Measurements from ENCODE around the gene DSCAML1.

DSCAML1 gene

DNA sequence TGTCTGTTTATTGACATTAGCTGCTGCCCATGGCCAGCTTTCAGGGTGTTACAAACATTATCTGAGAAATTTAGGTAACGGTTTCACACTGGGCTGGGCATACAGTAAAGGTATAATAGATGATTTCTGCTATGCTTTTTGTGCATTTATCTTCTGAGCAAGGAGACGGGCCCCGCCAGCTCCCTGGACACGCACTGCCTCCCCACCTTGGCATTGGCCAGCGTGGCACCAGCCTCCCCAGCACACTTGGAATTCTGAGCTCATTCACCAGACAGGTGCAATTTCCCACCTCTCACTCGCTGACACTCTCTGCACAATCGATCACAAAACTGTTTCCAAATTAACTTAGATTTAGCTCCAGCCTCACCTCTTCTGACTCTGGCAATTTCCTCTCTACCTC, 246.6 kb downstream of the DSCAML1 start:
- no peak overlapping the region for H3K4me3 Mint-ChIP-seq
- no peaks in the 10 kb centered on the region for H3K4me1 Mint-ChIP-seq (ENCODE audit: low read depth)
- H3K36me3 Mint-ChIP-seq (ENCODE audit: low read depth): no peaks in the 10 kb centered on the region
- no peak overlapping the region for H3K27ac Mint-ChIP-seq
- no peaks in the 10 kb centered on the region for H3K27me3 Mint-ChIP-seq (ENCODE audit: low read depth)
- H3K9me3 Mint-ChIP-seq: no peaks in the 10 kb centered on the region

GRCh38 chr11:117549417-117549816, 247.6 kb downstream of the DSCAML1 start:
- H3K36me3 Mint-ChIP-seq (ENCODE audit: low read depth): no peaks in the 10 kb centered on the region
- H3K27ac Mint-ChIP-seq: no peak overlapping the region
- H3K27me3 Mint-ChIP-seq (ENCODE audit: low read depth): no peaks in the 10 kb centered on the region
- no peaks in the 10 kb centered on the region for H3K4me1 Mint-ChIP-seq (ENCODE audit: low read depth)
- H3K9me3 Mint-ChIP-seq: no peaks in the 10 kb centered on the region
- H3K4me3 Mint-ChIP-seq: no peak overlapping the region

DNA sequence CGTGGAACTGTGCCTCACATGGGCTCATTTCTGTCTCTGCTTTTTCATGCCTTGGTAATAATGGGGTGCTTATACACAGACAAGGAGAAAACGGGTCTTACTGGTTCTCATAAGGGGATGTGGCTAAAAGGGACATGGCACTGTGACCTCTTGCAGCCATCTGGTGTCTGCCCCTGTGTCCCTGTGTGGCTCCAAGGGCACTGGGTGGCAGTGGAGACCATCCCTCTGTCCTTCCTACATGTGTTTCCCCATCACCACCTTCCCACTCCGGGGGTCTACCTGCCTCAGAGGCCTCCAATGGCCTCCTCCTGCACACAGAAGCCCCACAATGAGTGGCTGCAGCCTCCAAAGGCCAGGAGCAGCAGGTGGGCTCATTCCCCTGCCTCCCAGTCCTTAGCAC, 248.1 kb downstream of the DSCAML1 start:
- no peaks in the 10 kb centered on the region for H3K9me3 Mint-ChIP-seq
- H3K36me3 Mint-ChIP-seq (ENCODE audit: low read depth): no peaks in the 10 kb centered on the region
- no peaks in the 10 kb centered on the region for H3K27me3 Mint-ChIP-seq (ENCODE audit: low read depth)
- H3K27ac Mint-ChIP-seq: no peak overlapping the region
- H3K4me1 Mint-ChIP-seq (ENCODE audit: low read depth): no peaks in the 10 kb centered on the region
- H3K4me3 Mint-ChIP-seq: no peak overlapping the region

DNA sequence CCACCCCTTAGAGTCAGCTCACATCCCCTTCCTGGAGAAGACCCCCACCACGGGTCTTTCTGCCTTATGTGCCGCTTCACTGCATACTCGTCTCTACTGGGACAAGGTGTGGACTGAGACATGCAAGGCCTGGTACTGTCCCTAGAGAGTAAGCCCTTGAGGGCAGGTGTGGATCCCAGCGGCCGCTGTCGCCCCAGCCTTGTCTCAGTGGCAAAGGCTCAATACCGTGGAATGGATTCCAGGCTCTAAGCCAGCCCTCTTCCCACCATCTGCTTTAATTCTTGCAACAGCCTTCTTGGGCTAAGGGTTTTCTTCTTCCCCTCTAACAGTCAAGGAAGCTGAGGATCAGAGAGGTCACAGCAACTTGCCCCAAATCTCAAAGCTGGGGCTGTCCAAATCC, 249.1 kb downstream of the DSCAML1 start:
- Mint-ChIP-seq H3K9me3 (no peaks in the 10 kb centered on the region), H3K4me1 (ENCODE audit: low read depth) (no peaks in the 10 kb centered on the region), H3K27ac (no peak overlapping the region), H3K27me3 (ENCODE audit: low read depth) (no peaks in the 10 kb centered on the region), H3K4me3 (no peak overlapping the region), H3K36me3 (ENCODE audit: low read depth) (no peaks in the 10 kb centered on the region)

DNA sequence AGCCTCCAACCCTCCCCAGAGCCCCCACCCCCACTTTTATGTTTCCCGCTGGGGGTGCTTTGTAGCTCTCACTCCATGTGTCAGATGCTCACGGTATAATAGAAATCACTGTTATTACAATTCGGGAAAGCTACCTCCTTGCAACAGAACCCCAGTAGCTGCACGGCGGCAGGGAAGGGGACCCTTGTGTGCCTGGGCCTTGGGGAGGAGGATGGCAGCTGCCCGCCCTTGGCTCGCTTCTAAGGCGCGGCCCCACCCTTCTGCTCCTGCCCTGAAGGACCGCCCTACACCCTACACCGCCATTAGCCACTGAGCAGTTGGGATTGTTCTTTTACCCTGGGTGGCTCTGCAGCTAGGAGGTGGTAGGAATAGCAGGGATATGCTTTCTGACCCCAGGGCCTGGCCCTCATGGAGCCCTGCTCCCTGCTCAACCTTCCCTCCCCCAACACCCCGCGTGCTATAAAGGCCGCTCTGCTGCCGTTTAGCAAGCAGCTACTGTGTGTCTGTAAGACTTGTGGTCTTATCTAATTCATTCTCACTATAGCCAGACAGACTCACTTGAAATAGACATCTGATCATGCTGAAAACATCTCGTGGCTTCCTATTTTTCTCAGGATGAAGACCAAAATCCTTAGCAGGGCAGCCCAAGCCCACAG, 249.7 kb downstream of the DSCAML1 start:
- Mint-ChIP-seq H3K27ac (no peak overlapping the region), H3K9me3 (no peaks in the 10 kb centered on the region), H3K4me3 (no peak overlapping the region), H3K36me3 (ENCODE audit: low read depth) (no peaks in the 10 kb centered on the region), H3K27me3 (ENCODE audit: low read depth) (no peaks in the 10 kb centered on the region), H3K4me1 (ENCODE audit: low read depth) (no peaks in the 10 kb centered on the region)

- Mint-ChIP-seq H3K36me3 (ENCODE audit: low read depth) (no peaks in the 10 kb centered on the region), H3K27ac (no peak overlapping the region), H3K27me3 (ENCODE audit: low read depth) (no peaks in the 10 kb centered on the region), H3K4me1 (ENCODE audit: low read depth) (no peaks in the 10 kb centered on the region), H3K4me3 (no peak overlapping the region), H3K9me3 (no peaks in the 10 kb centered on the region)
Observed at GRCh38 chr11:117546431-117547194, 250.4 kb downstream of the DSCAML1 start.

DNA sequence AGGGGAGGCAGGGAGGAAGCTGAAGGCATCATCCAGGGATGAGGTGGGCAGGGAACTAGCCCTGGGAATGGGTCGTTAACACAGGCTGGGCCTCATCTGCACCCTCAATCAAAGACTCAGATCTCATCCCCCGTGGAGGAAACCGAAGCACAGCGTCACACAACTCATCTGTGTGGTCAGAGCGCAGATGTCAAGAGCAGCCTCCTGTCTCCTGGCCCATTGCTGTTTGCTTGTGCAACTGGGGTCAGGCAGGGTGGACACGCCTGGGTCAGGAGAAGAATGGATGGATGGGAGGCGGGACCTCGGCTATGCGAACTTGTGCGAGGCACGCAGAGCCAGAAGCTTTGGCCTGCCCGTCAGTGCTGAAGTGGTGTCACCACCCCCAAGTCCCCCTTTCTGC, 251.3 kb downstream of the DSCAML1 start:
- H3K36me3 Mint-ChIP-seq (ENCODE audit: low read depth): no peaks in the 10 kb centered on the region
- H3K27ac Mint-ChIP-seq: no peak overlapping the region
- no peak overlapping the region for H3K4me3 Mint-ChIP-seq
- no peaks in the 10 kb centered on the region for H3K27me3 Mint-ChIP-seq (ENCODE audit: low read depth)
- no peaks in the 10 kb centered on the region for H3K9me3 Mint-ChIP-seq
- no peaks in the 10 kb centered on the region for H3K4me1 Mint-ChIP-seq (ENCODE audit: low read depth)

DNA sequence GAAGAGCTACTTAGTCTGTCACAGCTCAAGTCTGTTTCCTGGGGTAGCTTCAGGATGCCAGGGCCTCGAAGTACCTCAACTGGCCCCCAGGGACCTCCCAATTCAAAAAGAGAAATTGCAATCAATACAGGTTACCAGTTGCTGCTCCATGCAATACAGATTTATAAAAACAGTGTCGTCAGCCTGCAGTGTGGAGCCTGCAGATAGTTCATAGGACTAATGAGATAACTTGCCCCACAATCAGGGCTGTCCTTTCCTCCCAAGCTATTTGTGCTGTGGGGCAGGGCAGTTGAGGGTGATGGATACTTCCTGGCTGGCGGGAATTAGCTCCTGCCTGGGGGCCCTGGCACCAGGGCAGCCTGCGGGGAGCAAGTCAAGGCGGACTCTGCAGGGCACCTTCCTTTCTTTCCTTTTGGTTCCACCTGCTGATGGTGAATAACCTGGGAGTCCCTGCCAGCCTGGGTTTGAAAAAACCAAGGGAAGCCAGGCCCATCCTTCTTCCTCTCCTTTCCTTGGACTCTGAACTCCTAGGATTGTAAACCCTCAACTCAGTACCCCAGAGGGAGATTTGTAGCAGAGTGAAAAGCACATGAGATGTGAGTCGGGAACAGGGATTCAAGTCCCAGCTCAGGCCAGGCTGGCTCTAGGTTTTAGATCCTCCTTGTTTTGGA, 252.8 kb downstream of the DSCAML1 start:
- no peak overlapping the region for H3K4me3 Mint-ChIP-seq
- H3K27ac Mint-ChIP-seq: no peak overlapping the region
- H3K36me3 Mint-ChIP-seq (ENCODE audit: low read depth): no peaks in the 10 kb centered on the region
- H3K9me3 Mint-ChIP-seq: no peaks in the 10 kb centered on the region
- H3K27me3 Mint-ChIP-seq (ENCODE audit: low read depth): no peaks in the 10 kb centered on the region
- H3K4me1 Mint-ChIP-seq (ENCODE audit: low read depth): no peaks in the 10 kb centered on the region

DNA sequence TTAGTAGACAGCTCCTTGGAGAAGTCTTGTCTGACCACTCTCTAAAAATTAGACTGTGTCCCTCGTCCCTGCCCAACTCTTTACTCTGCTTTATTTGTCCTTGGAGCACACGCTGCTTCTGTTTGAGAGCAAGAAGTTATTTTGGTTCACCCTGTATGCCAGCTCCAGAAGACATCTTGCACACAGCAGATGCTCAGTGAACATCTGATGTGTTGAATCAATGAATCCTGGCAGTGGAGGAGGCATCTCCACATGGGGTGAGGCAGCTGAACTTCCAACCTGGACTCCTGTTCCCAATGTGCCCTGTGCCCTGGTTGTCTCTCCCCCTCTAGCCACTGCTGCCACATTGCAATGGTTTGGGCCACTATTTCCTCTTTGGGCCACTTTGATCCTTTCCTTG, 255.8 kb downstream of the DSCAML1 start:
- H3K4me1 Mint-ChIP-seq (ENCODE audit: low read depth): no peaks in the 10 kb centered on the region
- no peak overlapping the region for H3K4me3 Mint-ChIP-seq
- no peaks in the 10 kb centered on the region for H3K27me3 Mint-ChIP-seq (ENCODE audit: low read depth)
- no peaks in the 10 kb centered on the region for H3K9me3 Mint-ChIP-seq
- H3K36me3 Mint-ChIP-seq (ENCODE audit: low read depth): no peaks in the 10 kb centered on the region
- no peak overlapping the region for H3K27ac Mint-ChIP-seq

DNA sequence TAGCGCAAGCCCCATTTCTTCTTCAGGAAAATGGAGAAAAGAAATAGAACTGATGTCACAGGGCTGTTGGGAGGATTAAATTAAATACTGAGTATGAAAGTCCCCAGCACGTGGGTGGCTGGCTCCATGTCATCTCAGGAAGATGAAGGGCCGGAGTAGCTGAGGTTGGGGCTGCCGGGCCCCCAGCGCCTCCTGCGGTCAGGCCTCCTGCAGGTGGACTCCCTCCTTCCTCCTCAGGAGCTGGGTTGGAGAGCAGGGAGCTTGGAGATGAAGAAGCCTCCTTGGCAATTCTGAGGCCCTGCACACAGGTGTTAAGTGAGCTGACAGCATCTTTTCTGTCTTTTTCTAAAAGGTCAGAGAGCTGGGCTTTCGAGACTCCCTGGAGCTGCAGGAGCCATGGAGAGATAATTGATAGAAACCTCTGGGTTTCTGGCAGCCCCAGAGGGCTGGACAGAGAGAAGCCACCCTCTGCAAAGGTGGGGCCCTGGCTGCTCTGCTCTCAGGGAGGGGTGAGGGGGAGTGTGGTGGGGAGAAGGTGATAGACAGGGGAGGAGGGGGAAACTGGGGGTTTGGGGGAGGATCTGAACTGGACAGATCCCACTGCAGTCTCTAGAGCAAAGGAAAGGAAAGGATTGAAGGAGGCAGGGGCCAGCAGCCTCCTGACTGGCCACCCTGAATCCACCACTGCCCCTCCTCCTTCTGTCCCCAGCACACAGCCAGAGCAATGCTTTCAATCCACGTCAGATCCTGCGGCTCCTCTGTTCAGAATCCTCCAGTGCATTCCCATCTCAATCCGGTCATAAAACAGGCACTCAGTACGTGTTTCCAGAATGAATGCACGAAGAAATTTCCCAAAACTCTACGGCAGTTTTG, 258.5 kb downstream of the DSCAML1 start:
- Mint-ChIP-seq H3K27ac (no peak overlapping the region), H3K9me3 (no peaks in the 10 kb centered on the region), H3K27me3 (ENCODE audit: low read depth) (no peaks in the 10 kb centered on the region), H3K36me3 (ENCODE audit: low read depth) (no peaks in the 10 kb centered on the region), H3K4me3 (no peak overlapping the region), H3K4me1 (ENCODE audit: low read depth) (no peaks in the 10 kb centered on the region)

DNA sequence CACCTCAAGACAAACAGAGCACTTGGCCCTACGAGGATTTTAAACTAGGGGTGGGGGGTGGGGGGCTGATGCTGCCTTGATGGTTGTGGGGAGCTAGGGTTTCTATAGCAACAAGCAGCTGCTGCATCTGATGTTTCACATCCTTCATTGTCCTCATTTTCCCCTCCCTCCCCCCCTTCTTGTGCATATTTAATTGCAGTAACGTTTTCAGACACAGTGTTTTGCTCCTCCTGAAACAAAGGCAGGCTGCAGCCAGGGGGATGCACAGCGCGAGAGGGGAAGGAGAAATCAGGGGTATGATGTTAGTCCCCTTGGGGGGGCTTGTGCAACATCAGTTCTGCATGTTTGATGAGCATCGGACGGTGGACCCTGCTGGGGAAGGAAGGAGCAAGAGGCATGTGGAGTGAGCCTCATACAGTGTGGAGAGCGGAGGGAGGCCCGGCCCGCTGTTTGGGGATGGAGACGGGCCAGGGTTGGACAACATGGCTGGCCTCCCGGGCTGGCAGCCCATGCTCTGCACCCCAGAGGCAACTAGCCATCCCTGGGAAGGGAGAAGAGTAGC, 261.1 kb downstream of the DSCAML1 start:
- Mint-ChIP-seq H3K4me3 (no peak overlapping the region), H3K36me3 (ENCODE audit: low read depth) (no peaks in the 10 kb centered on the region), H3K4me1 (ENCODE audit: low read depth) (no peaks in the 10 kb centered on the region), H3K9me3 (no peaks in the 10 kb centered on the region), H3K27ac (no peak overlapping the region), H3K27me3 (ENCODE audit: low read depth) (no peaks in the 10 kb centered on the region)

DNA sequence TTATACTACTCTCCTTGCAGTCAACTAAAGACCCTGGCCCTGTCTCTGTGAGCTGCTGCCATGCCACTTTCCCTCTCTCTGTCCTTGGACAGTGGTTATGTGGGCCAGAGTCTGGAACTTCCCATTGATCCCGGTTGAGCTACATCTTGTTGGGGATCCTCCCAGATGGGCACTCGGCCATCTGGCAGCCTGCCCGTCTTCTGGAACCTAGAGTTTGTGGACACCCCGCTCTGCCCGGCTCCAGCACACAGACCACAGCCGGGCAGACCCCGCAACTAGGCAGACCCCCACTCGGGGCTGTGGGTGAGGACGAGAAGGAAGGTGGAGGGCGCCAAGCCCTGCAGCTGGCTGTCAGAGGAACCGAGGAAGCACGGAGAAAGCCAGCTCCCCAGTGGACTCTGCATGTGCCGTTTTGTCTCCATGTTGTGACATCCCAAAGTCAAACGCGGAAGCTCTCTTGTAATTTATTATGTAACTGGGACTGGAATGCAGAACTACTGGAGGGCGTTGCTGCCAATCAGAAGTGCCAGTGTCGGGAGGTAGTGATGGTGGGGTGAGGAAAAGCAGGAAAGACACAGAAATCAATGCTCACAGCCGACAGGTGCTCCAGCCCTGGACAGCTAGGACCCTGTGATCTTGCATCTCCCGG, 261.7 kb downstream of the DSCAML1 start:
- Mint-ChIP-seq H3K4me3 (no peak overlapping the region), H3K36me3 (ENCODE audit: low read depth) (no peaks in the 10 kb centered on the region), H3K4me1 (ENCODE audit: low read depth) (no peaks in the 10 kb centered on the region), H3K9me3 (no peaks in the 10 kb centered on the region), H3K27ac (no peak overlapping the region), H3K27me3 (ENCODE audit: low read depth) (no peaks in the 10 kb centered on the region)

DNA sequence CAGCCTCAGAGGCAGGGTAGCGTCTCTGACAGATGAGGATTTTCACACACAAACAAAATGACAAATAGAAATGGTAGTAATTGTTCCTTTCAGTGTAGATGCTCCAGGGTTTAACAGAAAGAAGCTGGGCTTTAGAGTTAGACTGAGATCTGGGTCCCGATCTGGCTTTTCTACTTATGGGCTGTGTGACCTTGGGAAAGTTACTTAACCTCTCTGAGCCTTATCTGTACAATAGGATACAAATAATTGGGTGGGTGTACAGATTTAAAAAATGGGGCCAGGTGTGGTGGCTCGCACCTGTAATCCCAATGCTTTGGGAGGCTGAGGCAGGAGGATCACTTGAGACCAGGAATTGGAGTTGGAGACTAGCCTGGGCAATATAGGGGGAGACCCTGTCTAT, 264.4 kb downstream of the DSCAML1 start:
- Mint-ChIP-seq H3K4me3 (no peak overlapping the region), H3K4me1 (ENCODE audit: low read depth) (no peaks in the 10 kb centered on the region), H3K36me3 (ENCODE audit: low read depth) (no peaks in the 10 kb centered on the region), H3K27me3 (ENCODE audit: low read depth) (peaks cover 3% of the 10 kb centered on the region), H3K9me3 (no peaks in the 10 kb centered on the region), H3K27ac (no peak overlapping the region)

DNA sequence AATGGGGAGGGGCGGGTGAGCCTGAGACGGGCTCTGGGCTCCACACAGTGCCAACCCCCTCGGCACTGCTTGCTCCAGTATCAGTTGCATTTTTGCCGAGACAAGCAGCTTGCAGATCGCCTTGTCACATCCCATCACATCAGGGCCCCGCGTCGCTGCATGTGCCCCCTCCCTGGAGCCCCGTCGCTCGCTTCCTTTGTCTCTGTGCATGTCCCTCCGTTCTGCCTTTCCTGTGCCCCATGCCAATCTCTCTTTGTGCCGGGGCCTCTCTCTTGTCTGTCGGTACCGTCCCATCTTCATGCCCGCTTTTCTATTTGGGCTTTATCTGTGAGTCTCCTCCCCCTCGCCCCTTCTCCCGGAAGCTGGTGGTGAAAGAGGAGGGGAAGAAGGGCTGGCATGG, 267.2 kb downstream of the DSCAML1 start:
- Mint-ChIP-seq H3K4me1 (ENCODE audit: low read depth) (no peaks in the 10 kb centered on the region), H3K4me3 (no peak overlapping the region), H3K27ac (no peak overlapping the region), H3K9me3 (no peaks in the 10 kb centered on the region), H3K36me3 (ENCODE audit: low read depth) (no peaks in the 10 kb centered on the region), H3K27me3 (ENCODE audit: low read depth) (peaks cover 7% of the 10 kb centered on the region)

Data from T-helper 1 cell treated with Interleukin-12 subunit alpha and Interleukin-12 subunit beta and Interleukin-4 antibody, amounts not matched to agents 30 μg/mL and 1 μg/mL, for 36 hours (primary cell).